NCI-H128 (cell line): ENCODE data around the gene CREBRF.
"Not testable (repeated sequence)": the region's sequence is repeated elsewhere in the genome, so short reads cannot be mapped to it uniquely, and the experiment has no call there.

ENCODE experiments used
- DNase-seq: peaks from one replicate; lab custom pipeline; 2025; ENCODE audit not compliant: unreplicated experiment; lab: John Stamatoyannopoulos, UW

The CREBRF gene

GRCh38 chr5:173035904-173036707 lies 20.0 kb upstream of the CREBRF start:
- no peak for DNase-seq

- no peak for DNase-seq
Observed at GRCh38 chr5:173039188-173039587, 17.0 kb upstream of the CREBRF start.

- DNase-seq, result no peak
Observed at GRCh38 chr5:173039964-173040363, 16.2 kb upstream of the CREBRF start.

- no peak for DNase-seq
Observed at GRCh38 chr5:173041881-173042762, 14.0 kb upstream of the CREBRF start.

GRCh38 chr5:173042763-173043107 lies 13.4 kb upstream of the CREBRF start:
- DNase-seq, result no peak

GRCh38 chr5:173045474-173045873 lies 10.7 kb upstream of the CREBRF start:
- DNase-seq, result no peak

GRCh38 chr5:173047096-173047837 lies 8.9 kb upstream of the CREBRF start:
- DNase-seq, result not testable (repeated sequence)

GRCh38 chr5:173047838-173048105 lies 8.4 kb upstream of the CREBRF start:
- no peak for DNase-seq

- DNase-seq, result no peak
Observed at GRCh38 chr5:173050791-173051190, 5.4 kb upstream of the CREBRF start.

GRCh38 chr5:173051746-173052145 lies 4.4 kb upstream of the CREBRF start:
- no peak for DNase-seq

- no peak for DNase-seq
Observed at GRCh38 chr5:173053041-173053440, 3.1 kb upstream of the CREBRF start.

GRCh38 chr5:173055042-173055721 lies 970 bp upstream of the CREBRF start:
- no peak for DNase-seq

- DNase-seq, result no peak
Observed at GRCh38 chr5:173055722-173055982, 500 bp upstream of the CREBRF start.

- no peak for DNase-seq
Observed at GRCh38 chr5:173056783-173057061, 570 bp downstream of the CREBRF start.

GRCh38 chr5:173057062-173057924 lies 1.1 kb downstream of the CREBRF start:
- peak; percentile 88 for DNase-seq

GRCh38 chr5:173062141-173062540 lies 6.0 kb downstream of the CREBRF start:
- no peak for DNase-seq

- no peak for DNase-seq
Observed at GRCh38 chr5:173065155-173065554, 9.0 kb downstream of the CREBRF start.

- DNase-seq, result no peak
Observed at GRCh38 chr5:173069671-173070070, 13.5 kb downstream of the CREBRF start.

- DNase-seq, result no peak
Observed at GRCh38 chr5:173075137-173075843, 19.1 kb downstream of the CREBRF start.

GRCh38 chr5:173075970-173076369 lies 19.8 kb downstream of the CREBRF start:
- no peak for DNase-seq
